HepG2 (cell line): ENCODE data around the gene PIGL. TPM values are rescaled to one million over a fixed set of nuclear protein-coding genes. Genes with fewer than 3 reads are reported as not detected.

Experiments used
- ADNP ChIP-seq: sonication (generic); formaldehyde crosslinking; IDR thresholded peaks from 2 replicates; pipeline ENCODE4 v1.4.0; 2020; ENCODE audit warnings: missing genetic modification reagents
- GABPA ChIP-seq, 2 experiments: IDR thresholded peaks; 2 replicates each; pipeline ENCODE4 v1.6.1; 2011 to 2016; ENCODE audit warnings: low read depth in 2 of 2, low read length in 1 of 2, missing biosample characterization in 1 of 2, missing genetic modification characterization in 1 of 2
- HDAC1 ChIP-seq: sonication (generic); formaldehyde crosslinking; IDR thresholded peaks from 2 replicates; pipeline ENCODE4 v1.5.1; 2020; ENCODE audit warnings: mild to moderate bottlenecking, missing genetic modification reagents
- KDM1A ChIP-seq: IDR thresholded peaks from 2 replicates; pipeline ENCODE4 v1.6.1; 2016; ENCODE audit warnings: missing compliant biosample characterization
- MAFG ChIP-seq: sonication (generic); formaldehyde crosslinking; IDR thresholded peaks from 2 replicates; pipeline ENCODE4 v1.5.1; 2020; ENCODE audit warnings: mild to moderate bottlenecking, missing genetic modification reagents
- MYC ChIP-seq: sonication (generic); formaldehyde crosslinking; IDR thresholded peaks from 2 replicates; pipeline ENCODE4 v1.9.0; 2021; ENCODE audit warnings: missing genetic modification reagents, borderline replicate concordance
- PRPF4 ChIP-seq: fragments of 200-400 bp; formaldehyde crosslinking; IDR thresholded peaks from 2 replicates; pipeline ENCODE4 v1.6.1; 2016; ENCODE audit warnings: low read length, low read depth; ENCODE audit not compliant: poor library complexity, severe bottlenecking
- SATB2 ChIP-seq: sonication (generic); formaldehyde crosslinking; IDR thresholded peaks from 2 replicates; pipeline ENCODE4 v1.5.0; 2020; ENCODE audit warnings: missing genetic modification reagents
- SOX6 ChIP-seq, 2 experiments: fragments of 450-650 bp in 1 of 2; sonication (generic) in 1 of 2; formaldehyde crosslinking in 1 of 2; IDR thresholded peaks; 2 replicates each; pipeline versions ENCODE4 v1.4.0 to v1.6.1; 2017 to 2020; ENCODE audit warnings: antibody characterized with exemption in 1 of 2, mild to moderate bottlenecking in 1 of 2, missing genetic modification reagents in 1 of 2
- TARDBP ChIP-seq: sonication (generic); formaldehyde crosslinking; IDR thresholded peaks from 2 replicates; pipeline ENCODE4 v1.8.0; 2022; ENCODE audit warnings: mild to moderate bottlenecking, missing genetic modification reagents
- TBP ChIP-seq: sonication (generic); formaldehyde crosslinking; IDR thresholded peaks from 2 replicates; pipeline ENCODE4 v1.5.0; 2020; ENCODE audit warnings: missing genetic modification reagents
- ZBTB42 ChIP-seq: sonication (generic); formaldehyde crosslinking; IDR thresholded peaks from 2 replicates; pipeline ENCODE4 v1.5.0; 2020; ENCODE audit warnings: mild to moderate bottlenecking, missing genetic modification reagents
- ZBTB7B ChIP-seq: sonication (generic); formaldehyde crosslinking; IDR thresholded peaks from 2 replicates; pipeline ENCODE4 v1.4.0; 2020; ENCODE audit warnings: missing genetic modification reagents
- ZFP1 ChIP-seq: IDR thresholded peaks from 2 replicates; pipeline ENCODE4 v1.6.1; 2016
- ZFP36L2 ChIP-seq: sonication (generic); formaldehyde crosslinking; IDR thresholded peaks from 2 replicates; pipeline ENCODE4 v1.4.0; 2020; ENCODE audit warnings: missing genetic modification reagents
- ZNF234 ChIP-seq: sonication (generic); formaldehyde crosslinking; conservative IDR thresholded peaks from 2 replicates; pipeline ENCODE4 v1.5.1; 2020; ENCODE audit warnings: mild to moderate bottlenecking, missing genetic modification reagents
- ZNF30 ChIP-seq: sonication (generic); formaldehyde crosslinking; IDR thresholded peaks from 2 replicates; pipeline ENCODE4 v1.5.0; 2020; ENCODE audit warnings: mild to moderate bottlenecking, missing genetic modification reagents
- ZNF446 ChIP-seq: sonication (generic); formaldehyde crosslinking; IDR thresholded peaks from 2 replicates; pipeline ENCODE4 v1.5.0; 2020; ENCODE audit warnings: mild to moderate bottlenecking, missing genetic modification reagents
- ZNF460 ChIP-seq: sonication (generic); formaldehyde crosslinking; IDR thresholded peaks from 2 replicates; pipeline ENCODE4 v1.5.1; 2020; ENCODE audit warnings: missing genetic modification reagents, mild to moderate bottlenecking, borderline replicate concordance
- ZNF552 ChIP-seq: sonication (generic); formaldehyde crosslinking; IDR thresholded peaks from 2 replicates; pipeline ENCODE4 v1.9.0; 2022; ENCODE audit warnings: missing genetic modification reagents, mild to moderate bottlenecking, borderline replicate concordance
- ZNF572 ChIP-seq: sonication (generic); formaldehyde crosslinking; IDR thresholded peaks from 2 replicates; pipeline ENCODE4 v1.5.1; 2020; ENCODE audit warnings: mild to moderate bottlenecking, missing genetic modification reagents
- ZNF644 ChIP-seq: IDR thresholded peaks from 2 replicates; pipeline ENCODE4 v1.6.1; 2016; ENCODE audit warnings: low read depth
- ZNF713 ChIP-seq: sonication (generic); formaldehyde crosslinking; IDR thresholded peaks from 2 replicates; pipeline ENCODE4 v1.4.0; 2020; ENCODE audit warnings: mild to moderate bottlenecking, missing genetic modification reagents
- polyA plus RNA-seq, 8 experiments: library from polyadenylated mRNA; depleted of rRNA in 3 of 8; stranded (reverse) in 7 of 8; unstranded in 1 of 8; fragments of >200 nt; fragmentation: Illumina TruSeq in 4 of 8; extraction: Trizol in 4 of 8; gene quantifications; 2 replicates each; pipeline versions ENCODE4 v1.2.1 to v1.2.3, GENCODE V29; 2011 to 2016; ENCODE audit warnings: low read depth in 4 of 8, missing spikeins in 1 of 8, mixed read lengths in 1 of 8; ENCODE audit not compliant: insufficient read depth in 1 of 8
- total RNA-seq, 5 experiments: library from RNA; depleted of rRNA; stranded (reverse); fragments of >200 nt; fragmentation: Illumina TruSeq; extraction: Trizol; gene quantifications; 2 replicates each; pipeline ENCODE4 v1.2.3, GENCODE V29; 2016; ENCODE audit warnings: low read depth in 1 of 5
- TF ChIP-seq, protein P1 (sequence below): sonication (generic); formaldehyde crosslinking; IDR thresholded peaks from 2 replicates; pipeline ENCODE4 v1.4.0; 2020; ENCODE audit warnings: missing genetic modification reagents
- TF ChIP-seq, protein P2 (sequence below): sonication (generic); formaldehyde crosslinking; IDR thresholded peaks from 2 replicates; pipeline ENCODE4 v1.4.0; 2020; ENCODE audit warnings: missing genetic modification reagents
- TF ChIP-seq, protein P3 (sequence below): sonication (generic); formaldehyde crosslinking; IDR thresholded peaks from 2 replicates; pipeline ENCODE4 v1.5.0; 2020; ENCODE audit warnings: mild to moderate bottlenecking, missing genetic modification reagents

PIGL gene
- total and polyA plus RNA-seq, 2 of the 13 experiments (the other 11 are each of a cell fraction or from before 2014, with no cell fraction given): 28.5 to 63.8 TPM

GRCh38 chr17:16215273-16215964 is 1.6 kb upstream of the PIGL start, which contains the start of gene NCOR1 (continued):
- no peak for TF ChIP-seq SOX6 (IDR thresholded peaks at IDR 0.05)
- TF ChIP-seq SOX6 (CRISPR knock-in tag; IDR thresholded peaks at IDR 0.05): peak; percentile 56
- TF ChIP-seq ZNF446: no peak; the same call in 1 of the 2 replicates
- peak; percentile 27 for TF ChIP-seq GABPA (IDR thresholded peaks at IDR 0.05; ENCODE audit: low read depth, low read length)
- TF ChIP-seq GABPA (CRISPR knock-in tag; IDR thresholded peaks at IDR 0.05; ENCODE audit: low read depth): peak; percentile 73
- TF ChIP-seq, protein P1, sequence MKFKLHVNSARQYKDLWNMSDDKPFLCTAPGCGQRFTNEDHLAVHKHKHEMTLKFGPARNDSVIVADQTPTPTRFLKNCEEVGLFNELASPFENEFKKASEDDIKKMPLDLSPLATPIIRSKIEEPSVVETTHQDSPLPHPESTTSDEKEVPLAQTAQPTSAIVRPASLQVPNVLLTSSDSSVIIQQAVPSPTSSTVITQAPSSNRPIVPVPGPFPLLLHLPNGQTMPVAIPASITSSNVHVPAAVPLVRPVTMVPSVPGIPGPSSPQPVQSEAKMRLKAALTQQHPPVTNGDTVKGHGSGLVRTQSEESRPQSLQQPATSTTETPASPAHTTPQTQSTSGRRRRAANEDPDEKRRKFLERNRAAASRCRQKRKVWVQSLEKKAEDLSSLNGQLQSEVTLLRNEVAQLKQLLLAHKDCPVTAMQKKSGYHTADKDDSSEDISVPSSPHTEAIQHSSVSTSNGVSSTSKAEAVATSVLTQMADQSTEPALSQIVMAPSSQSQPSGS (CRISPR knock-in tag): no peak; the same call in 1 of the 2 replicates
- no peak for TF ChIP-seq ZNF644 (CRISPR knock-in tag)
- TF ChIP-seq ZFP36L2: no peak
- no peak for TF ChIP-seq PRPF4
- TF ChIP-seq ZNF460 (CRISPR knock-in tag): no peak; the same call in 1 of the 2 replicates
- peak; percentile 7 for TF ChIP-seq HDAC1 (CRISPR knock-in tag)
- TF ChIP-seq MYC: peak; percentile 71; the same call in 1 of the 2 replicates
- no peak for TF ChIP-seq ZBTB42 (CRISPR knock-in tag)
- no peak for TF ChIP-seq ADNP (CRISPR knock-in tag)
- TF ChIP-seq SATB2 (CRISPR knock-in tag): no peak
- 0 out of 2 replicates have a peak, but pooled peaks have one; percentile 29 for TF ChIP-seq ZBTB7B
- peak; percentile 35; the same call in 1 of the 2 replicates for TF ChIP-seq ZNF552 (CRISPR knock-in tag)
- TF ChIP-seq MAFG (CRISPR knock-in tag): no peak
- 0 out of 2 replicates have a peak, but pooled peaks have one; percentile 53 for TF ChIP-seq TBP
- TF ChIP-seq ZNF572: no peak
- TF ChIP-seq, protein P2, sequence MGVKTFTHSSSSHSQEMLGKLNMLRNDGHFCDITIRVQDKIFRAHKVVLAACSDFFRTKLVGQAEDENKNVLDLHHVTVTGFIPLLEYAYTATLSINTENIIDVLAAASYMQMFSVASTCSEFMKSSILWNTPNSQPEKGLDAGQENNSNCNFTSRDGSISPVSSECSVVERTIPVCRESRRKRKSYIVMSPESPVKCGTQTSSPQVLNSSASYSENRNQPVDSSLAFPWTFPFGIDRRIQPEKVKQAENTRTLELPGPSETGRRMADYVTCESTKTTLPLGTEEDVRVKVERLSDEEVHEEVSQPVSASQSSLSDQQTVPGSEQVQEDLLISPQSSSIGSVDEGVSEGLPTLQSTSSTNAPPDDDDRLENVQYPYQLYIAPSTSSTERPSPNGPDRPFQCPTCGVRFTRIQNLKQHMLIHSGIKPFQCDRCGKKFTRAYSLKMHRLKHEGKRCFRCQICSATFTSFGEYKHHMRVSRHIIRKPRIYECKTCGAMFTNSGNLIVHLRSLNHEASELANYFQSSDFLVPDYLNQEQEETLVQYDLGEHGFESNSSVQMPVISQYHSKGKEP (CRISPR knock-in tag): no peak
- no peak; the same call in 1 of the 2 replicates for TF ChIP-seq TARDBP (CRISPR knock-in tag)
- TF ChIP-seq ZNF234: no peak
- TF ChIP-seq ZNF30 (CRISPR knock-in tag): peak; percentile 81; the same call in 1 of the 2 replicates
- TF ChIP-seq, protein P3, sequence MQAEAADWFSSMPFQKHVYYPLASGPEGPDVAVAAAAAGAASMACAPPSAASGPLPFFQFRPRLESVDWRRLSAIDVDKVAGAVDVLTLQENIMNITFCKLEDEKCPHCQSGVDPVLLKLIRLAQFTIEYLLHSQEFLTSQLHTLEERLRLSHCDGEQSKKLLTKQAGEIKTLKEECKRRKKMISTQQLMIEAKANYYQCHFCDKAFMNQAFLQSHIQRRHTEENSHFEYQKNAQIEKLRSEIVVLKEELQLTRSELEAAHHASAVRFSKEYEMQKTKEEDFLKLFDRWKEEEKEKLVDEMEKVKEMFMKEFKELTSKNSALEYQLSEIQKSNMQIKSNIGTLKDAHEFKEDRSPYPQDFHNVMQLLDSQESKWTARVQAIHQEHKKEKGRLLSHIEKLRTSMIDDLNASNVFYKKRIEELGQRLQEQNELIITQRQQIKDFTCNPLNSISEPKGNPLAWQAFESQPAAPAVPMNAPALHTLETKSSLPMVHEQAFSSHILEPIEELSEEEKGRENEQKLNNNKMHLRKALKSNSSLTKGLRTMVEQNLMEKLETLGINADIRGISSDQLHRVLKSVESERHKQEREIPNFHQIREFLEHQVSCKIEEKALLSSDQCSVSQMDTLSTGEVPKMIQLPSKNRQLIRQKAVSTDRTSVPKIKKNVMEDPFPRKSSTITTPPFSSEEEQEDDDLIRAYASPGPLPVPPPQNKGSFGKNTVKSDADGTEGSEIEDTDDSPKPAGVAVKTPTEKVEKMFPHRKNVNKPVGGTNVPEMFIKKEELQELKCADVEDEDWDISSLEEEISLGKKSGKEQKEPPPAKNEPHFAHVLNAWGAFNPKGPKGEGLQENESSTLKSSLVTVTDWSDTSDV (CRISPR knock-in tag): peak; percentile 80; the same call in 1 of the 2 replicates
- TF ChIP-seq ZFP1: peak; percentile 56; the same call in 1 of the 2 replicates
- 0 out of 2 replicates have a peak, but pooled peaks have one; percentile 58 for TF ChIP-seq ZNF713 (CRISPR knock-in tag)
- no peak for TF ChIP-seq KDM1A
